Right lobe of liver (tissue), 6 donors: ENCODE results near the gene ZBTB42. TPM values are rescaled to one million over a fixed set of nuclear protein-coding genes. Genes with fewer than 3 reads are reported as not detected.

ENCODE experiments used
- ATAC-seq, 4 donors: fragments of 200-7000 bp; cut with Tn5 transposase; one replicate each; pipeline ENCODE4 v1.9.1; 2020; ENCODE audit warnings: mild to moderate bottlenecking in 4 of 4, moderate library complexity in 4 of 4
- DNase-seq, 3 donors: peaks; one replicate each; pipeline ENCODE4 v3.0.0-alpha.2; 2020
- H3K27ac ChIP-seq, 3 donors: fragments of 200-600 bp; one replicate each; pipeline ENCODE4 v1.8.0; 2022
- H3K27me3 ChIP-seq, 2 donors: fragments of 200-600 bp; one replicate each; pipeline ENCODE4 v1.8.0; 2022
- H3K36me3 ChIP-seq, 4 donors: fragments of 200-600 bp; sonication (generic) in 1 of 4; one replicate each; pipeline versions ENCODE4 v1.5.1 to v1.8.0; 2017 to 2022; ENCODE audit warnings: control low read depth in 1 of 4
- H3K4me1 ChIP-seq, 4 donors: fragments of 200-600 bp; sonication (generic) in 1 of 4; one replicate each; pipeline versions ENCODE4 v1.5.1 to v1.8.0; 2017 to 2022; ENCODE audit warnings: control low read depth in 1 of 4
- H3K4me3 ChIP-seq, 3 donors: fragments of 200-600 bp; one replicate each; pipeline ENCODE4 v1.8.0; 2022
- H3K9me3 ChIP-seq, 4 donors: fragments of 200-600 bp; sonication (generic) in 1 of 4; one replicate each; pipeline versions ENCODE4 v1.5.1 to v1.8.0; 2017 to 2022; ENCODE audit warnings: control low read depth in 1 of 4
- POLR2A ChIP-seq: fragments of 450-650 bp; IDR thresholded peaks from one replicate; pipeline ENCODE4 v1.6.1; 2017; ENCODE audit warnings: antibody characterized with exemption, mild to moderate bottlenecking
- WGBS: methylation state at CpG from one replicate; pipeline ENCODE4 v1.1.6; 2018; ENCODE audit warnings: low coverage, low lambda C conversion rate; ENCODE audit not compliant: insufficient coverage; ENCODE audit errors: missing lambda C conversion rate; 5-methylcytosine and 5-hydroxymethylcytosine counted together
- intact Hi-C, 2 donors: fragments of 100-400 bp; cut with DNase I; formaldehyde crosslinking; loops; one replicate each; pipeline versions ENCODE4 v1.11.2 to v1.14.1; 2022
- total RNA-seq, 6 experiments: library from RNA; depleted of rRNA in 2 of 6; stranded (reverse); fragments of >200 nt in 2 of 6; fragmentation: NEBNext Ultra II Directional in 3 of 6; extraction: Animal tissue kit (Norgen Biotek cat#: 25700) in 3 of 6; gene quantifications; one replicate each; pipeline versions ENCODE4 v1.1.0 to v1.2.4, GENCODE V29; 2016 to 2023
- TF ChIP-seq, protein P1 (sequence below), 4 donors: fragments of 200-600 bp in 3 of 4; fragments of 450-650 bp in 1 of 4; IDR thresholded peaks; one replicate each; pipeline versions ENCODE4 v1.5.1 to v1.8.0; 2016 to 2022; ENCODE audit warnings: antibody characterized with exemption in 4 of 4, mild to moderate bottlenecking in 2 of 4
- donor health status: DM: no; HTN: yes; CAD: no.
- donor health status: DM: no; HTN: no; CAD: no.
- donor health status: DM: no; HTN: no; CAD: no.
- donor health status: DM: no; HTN: yes; CAD: no.
- donor health status: DM: no; HTN: yes; CAD: no.

Gene ZBTB42
- total RNA-seq, 6 experiments from 2014 or later, result 2.2 to 13.7 (median 3.6) TPM

DNA sequence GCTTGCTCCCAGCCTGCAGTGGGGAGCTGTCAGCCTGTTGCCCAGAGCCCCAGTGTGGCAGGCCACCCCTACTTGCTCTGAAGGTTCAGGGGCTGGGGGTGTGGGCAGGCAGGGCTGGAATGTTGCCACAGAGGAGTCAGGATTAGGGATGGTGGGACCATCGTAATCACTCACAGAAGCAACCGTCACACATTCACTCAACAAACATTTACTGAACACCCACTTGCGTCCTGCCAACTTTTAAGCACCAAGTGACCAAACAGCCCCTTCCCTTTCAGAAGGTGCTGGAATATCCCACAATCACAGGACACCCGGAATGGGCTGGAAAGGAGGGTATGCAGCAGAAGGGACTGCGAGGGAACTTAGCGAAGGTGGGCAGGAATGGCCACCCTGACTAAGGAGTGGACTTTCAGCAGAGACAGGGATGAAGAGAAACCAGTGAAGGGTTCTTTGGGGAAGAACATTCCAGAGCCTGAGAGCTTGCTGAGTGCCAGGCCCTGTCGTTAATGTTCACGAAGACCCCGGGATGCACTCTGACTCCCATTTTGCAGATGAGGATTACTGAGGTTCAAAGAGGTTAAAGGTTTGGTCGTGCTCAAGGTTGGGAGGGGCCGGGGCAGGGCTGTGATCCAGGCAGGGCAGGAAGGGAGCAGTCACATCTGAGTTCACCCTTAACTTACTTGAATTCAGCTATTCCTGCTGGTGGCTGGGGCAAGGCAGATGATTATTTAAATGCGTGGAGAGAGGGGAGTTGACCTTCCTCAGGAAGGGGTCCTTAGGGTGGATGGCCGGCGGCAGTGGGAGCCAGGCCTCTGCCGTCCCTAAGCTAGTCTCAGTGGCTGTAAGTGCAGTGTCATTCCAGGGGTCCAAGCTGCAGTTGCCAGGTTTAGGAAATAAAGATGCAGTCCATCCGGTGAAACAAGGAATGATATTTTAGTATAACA, 2.3 kb upstream of the ZBTB42 start:
- H3K27ac ChIP-seq, result peak overlapping the region in 1 of 3 donors; percentile 96
- DNase-seq (no peak), ATAC-seq (no peak)
- no peaks in the 10 kb centered on the region for H3K36me3 ChIP-seq
- H3K27me3 ChIP-seq, result no peaks in the 10 kb centered on the region
- H3K4me3 ChIP-seq, result no peak overlapping the region
- no peaks in the 10 kb centered on the region for H3K9me3 ChIP-seq
- WGBS, result 72% methylated on average over 13 of the region's 16 CpGs
- peaks cover 3 to 38% (median 18%) of the 10 kb centered on the region in 4 donors for H3K4me1 ChIP-seq
- intact Hi-C loops, result no loop called here
- no peak for TF ChIP-seq POLR2A
- TF ChIP-seq, protein P1, sequence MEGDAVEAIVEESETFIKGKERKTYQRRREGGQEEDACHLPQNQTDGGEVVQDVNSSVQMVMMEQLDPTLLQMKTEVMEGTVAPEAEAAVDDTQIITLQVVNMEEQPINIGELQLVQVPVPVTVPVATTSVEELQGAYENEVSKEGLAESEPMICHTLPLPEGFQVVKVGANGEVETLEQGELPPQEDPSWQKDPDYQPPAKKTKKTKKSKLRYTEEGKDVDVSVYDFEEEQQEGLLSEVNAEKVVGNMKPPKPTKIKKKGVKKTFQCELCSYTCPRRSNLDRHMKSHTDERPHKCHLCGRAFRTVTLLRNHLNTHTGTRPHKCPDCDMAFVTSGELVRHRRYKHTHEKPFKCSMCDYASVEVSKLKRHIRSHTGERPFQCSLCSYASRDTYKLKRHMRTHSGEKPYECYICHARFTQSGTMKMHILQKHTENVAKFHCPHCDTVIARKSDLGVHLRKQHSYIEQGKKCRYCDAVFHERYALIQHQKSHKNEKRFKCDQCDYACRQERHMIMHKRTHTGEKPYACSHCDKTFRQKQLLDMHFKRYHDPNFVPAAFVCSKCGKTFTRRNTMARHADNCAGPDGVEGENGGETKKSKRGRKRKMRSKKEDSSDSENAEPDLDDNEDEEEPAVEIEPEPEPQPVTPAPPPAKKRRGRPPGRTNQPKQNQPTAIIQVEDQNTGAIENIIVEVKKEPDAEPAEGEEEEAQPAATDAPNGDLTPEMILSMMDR (IDR thresholded peaks at IDR 0.05), result no peak

DNA sequence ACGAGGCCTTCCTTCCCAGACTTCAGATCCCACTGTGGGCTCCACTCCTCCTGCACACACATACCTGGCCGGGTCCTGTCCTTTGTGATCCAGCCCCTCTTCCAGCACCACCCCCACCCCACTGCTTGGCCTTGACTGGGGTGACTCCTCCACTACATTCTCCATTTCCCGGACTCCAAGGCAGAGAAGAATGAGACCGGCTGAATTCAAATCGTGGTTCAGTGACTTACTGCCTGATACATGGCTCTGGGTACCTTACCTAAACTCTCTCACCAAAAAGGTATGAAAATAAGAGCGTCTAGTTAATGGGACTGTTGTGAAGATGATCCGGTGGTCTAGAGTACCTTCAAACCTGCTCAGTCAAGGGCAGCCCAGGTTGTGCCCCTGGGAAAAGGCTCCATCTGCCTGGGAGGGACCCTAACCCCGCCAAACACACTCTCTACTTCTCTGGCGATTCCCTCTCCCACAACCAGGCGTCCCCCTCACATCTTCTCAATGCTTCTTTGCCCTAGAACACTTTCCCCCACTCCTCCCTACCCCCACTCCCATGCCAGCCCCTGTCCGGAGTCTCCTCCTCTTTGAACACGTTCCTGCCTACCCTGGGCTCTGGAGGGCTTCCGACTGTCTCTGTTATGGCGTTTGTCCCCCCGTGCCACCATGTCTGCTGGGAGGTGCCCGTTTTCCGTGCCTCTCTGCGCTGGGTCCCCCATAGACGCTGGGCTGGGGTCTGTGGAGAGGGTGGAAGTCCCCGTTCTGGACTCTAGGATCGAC, 1.5 kb upstream of the ZBTB42 start:
- Histone ChIP-seq H3K9me3 (no peaks in the 10 kb centered on the region), H3K27me3 (no peaks in the 10 kb centered on the region), H3K4me3 (peak overlapping the region in 1 of 3 donors; percentile 44), H3K27ac (peak overlapping the region; percentile 72 to 96 (median 94)), H3K36me3 (no peaks in the 10 kb centered on the region), H3K4me1 (peaks cover 3 to 29% (median 11%) of the 10 kb centered on the region in 4 donors)
- WGBS, result 54% methylated on average over 16 of the region's 21 CpGs
- peak in 1 of 3 donors; percentile 50 for DNase-seq
- no peak for TF ChIP-seq POLR2A
- ATAC-seq, result no peak
- intact Hi-C loops, result no loop called here

DNA sequence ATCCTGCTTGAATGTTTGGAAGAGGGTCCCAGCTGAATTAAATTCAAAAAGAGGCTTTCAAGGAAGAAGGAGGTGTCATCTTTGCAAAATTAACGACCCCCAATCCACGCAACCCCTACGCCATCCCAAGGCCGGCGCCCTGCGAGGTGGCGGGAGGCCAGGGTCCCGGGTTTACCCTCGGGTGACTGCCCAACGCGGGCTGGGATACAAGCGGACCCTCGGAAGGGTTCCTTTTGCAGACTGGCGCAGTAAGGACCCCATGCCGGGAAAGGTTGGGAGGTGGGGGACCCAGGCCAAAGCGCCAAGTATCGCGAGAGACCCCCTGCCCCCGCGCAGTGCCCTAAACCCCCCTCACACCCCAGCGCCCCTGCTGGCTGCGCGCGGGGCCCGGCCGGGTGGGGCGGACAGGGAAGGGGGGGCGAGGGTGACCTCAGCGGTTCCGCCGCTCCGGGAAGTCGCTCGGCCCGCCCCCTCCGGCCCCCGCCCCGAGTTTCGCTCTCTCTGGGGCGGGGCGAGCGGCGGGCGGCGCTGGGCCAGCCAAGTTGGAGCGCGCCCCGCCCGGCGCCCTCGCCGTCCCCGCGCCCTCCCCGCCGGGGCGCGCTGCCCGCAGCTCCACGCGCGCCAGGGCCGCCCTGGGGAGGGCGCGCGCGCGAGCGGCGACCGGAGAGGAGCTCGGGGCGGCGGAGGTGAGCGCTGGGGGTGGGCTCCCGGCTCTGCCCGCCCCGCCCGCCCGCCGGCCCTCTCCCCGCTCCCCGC, 708 bp upstream of the ZBTB42 start:
- peak overlapping the region; percentile 72 to 96 (median 94) for H3K27ac ChIP-seq
- 0% methylated on average over 8 of the region's 83 CpGs for WGBS
- peaks cover 3 to 28% (median 11%) of the 10 kb centered on the region in 4 donors for H3K4me1 ChIP-seq
- H3K36me3 ChIP-seq, result no peaks in the 10 kb centered on the region
- intact Hi-C loops, result no loop called here
- DNase-seq (peak; percentile 87 to 92 (median 90)), ATAC-seq (peak; percentile 70 to 76 (median 74))
- TF ChIP-seq, protein P1 (IDR thresholded peaks at IDR 0.05), result peak; percentile 23 to 38 (median 26)
- TF ChIP-seq POLR2A, result no peak
- H3K4me3 ChIP-seq, result peak overlapping the region; percentile 38 to 75 (median 44)
- no peaks in the 10 kb centered on the region for H3K27me3 ChIP-seq
- no peaks in the 10 kb centered on the region for H3K9me3 ChIP-seq

DNA sequence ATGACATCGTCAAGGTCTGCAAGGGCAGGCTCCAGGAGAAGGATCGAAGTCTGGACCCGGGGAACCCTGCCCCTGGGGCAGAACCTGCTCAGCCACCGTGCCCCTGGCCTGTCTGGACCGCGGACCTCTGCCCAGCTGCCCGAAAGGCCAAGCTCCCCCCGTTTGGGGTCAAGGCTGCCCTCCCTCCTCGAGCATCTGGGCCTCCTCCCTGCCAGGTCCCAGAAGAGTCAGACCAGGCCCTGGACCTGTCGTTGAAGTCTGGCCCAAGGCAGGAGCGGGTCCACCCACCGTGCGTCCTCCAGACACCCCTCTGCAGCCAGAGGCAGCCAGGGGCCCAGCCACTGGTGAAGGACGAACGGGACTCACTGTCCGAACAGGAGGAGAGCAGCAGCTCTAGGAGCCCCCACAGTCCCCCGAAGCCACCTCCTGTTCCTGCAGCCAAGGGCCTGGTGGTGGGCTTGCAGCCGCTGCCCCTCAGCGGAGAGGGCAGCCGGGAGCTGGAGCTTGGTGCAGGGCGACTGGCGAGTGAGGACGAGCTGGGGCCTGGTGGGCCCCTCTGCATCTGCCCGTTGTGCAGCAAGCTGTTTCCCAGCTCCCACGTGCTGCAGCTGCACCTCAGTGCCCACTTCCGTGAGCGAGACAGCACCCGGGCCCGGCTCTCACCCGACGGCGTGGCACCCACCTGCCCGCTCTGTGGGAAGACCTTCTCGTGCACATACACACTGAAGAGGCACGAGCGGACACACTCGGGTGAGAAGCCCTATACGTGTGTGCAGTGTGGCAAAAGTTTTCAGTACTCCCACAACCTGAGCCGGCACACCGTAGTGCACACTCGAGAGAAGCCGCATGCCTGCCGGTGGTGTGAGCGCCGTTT, 856 bp downstream of the ZBTB42 start:
- Histone ChIP-seq H3K9me3 (no peaks in the 10 kb centered on the region), H3K36me3 (no peaks in the 10 kb centered on the region), H3K27ac (peak overlapping the region in 2 of 3 donors; percentile 72 to 81), H3K4me1 (peaks cover 3 to 22% (median 11%) of the 10 kb centered on the region in 4 donors), H3K27me3 (no peaks in the 10 kb centered on the region), H3K4me3 (peak overlapping the region; percentile 69 to 79 (median 75))
- 61% methylated on average over 5 of the region's 45 CpGs for WGBS
- DNase-seq, result peak in 1 of 3 donors; percentile 71
- no peak for TF ChIP-seq POLR2A
- TF ChIP-seq, protein P1 (IDR thresholded peaks at IDR 0.05), result no peak
- no peak for ATAC-seq
- intact Hi-C loops, result no loop called here
